IMR-90 (cell line): Measurements from ENCODE around the gene SCNN1B. TPM values are rescaled to one million over a fixed set of nuclear protein-coding genes. Genes with fewer than 3 reads are reported as not detected.

ENCODE experiments used
- ATAC-seq: fragments of 200-7000 bp; cut with Tn5 transposase; 2 replicates; pipeline ENCODE4 v1.9.1; 2020; ENCODE audit warnings: low read depth, mild to moderate bottlenecking, moderate library complexity
- BruUV-seq: library from RNA; stranded (reverse); fragments of 400-500 nt; replicated peaks from 2 replicates; lab custom pipeline; 2021; lab: Mats Ljungman, UMichigan
- CTCF ChIA-PET: fragments of 300-600 bp; formaldehyde crosslinking; extraction: SDS; loops from one replicate; lab custom pipeline; 2021; ENCODE audit warnings: antibody characterized with exemption; lab: Yijun Ruan, JAX
- POLR2A ChIA-PET: fragments of 300-600 bp; sonication (Branson Sonifier 250); formaldehyde crosslinking; loops from one replicate; lab custom pipeline; 2022; ENCODE audit warnings: antibody characterized with exemption; ENCODE audit not compliant: unreplicated experiment; lab: Charles Lee
- DNase-seq: peaks from one replicate; pipeline ENCODE4 v3.0.0; 2013
- H2AFZ ChIP-seq: replicated peaks from 2 replicates; pipeline ENCODE3; 2013; ENCODE audit warnings: low read length, mild to moderate bottlenecking; ENCODE audit not compliant: poor library complexity
- H2AK5ac ChIP-seq: 2 replicates; pipeline ENCODE4 v1.6.1; 2013; ENCODE audit warnings: low read depth, low read length, inconsistent platforms
- H2AK9ac ChIP-seq: replicated peaks from 2 replicates; pipeline ENCODE3; 2013; ENCODE audit warnings: mild to moderate bottlenecking, low read depth, low read length, moderate library complexity; ENCODE audit not compliant: poor library complexity
- H2BK120ac ChIP-seq: 2 replicates; pipeline ENCODE4 v1.6.1; 2013; ENCODE audit warnings: low read depth, low read length, inconsistent platforms
- H2BK15ac ChIP-seq: 3 replicates; pipeline ENCODE4 v1.6.1; 2013; ENCODE audit warnings: low read depth, low read length, inconsistent platforms
- H2BK20ac ChIP-seq: 2 replicates; pipeline ENCODE4 v1.6.1; 2013; ENCODE audit warnings: low read depth, mild to moderate bottlenecking, inconsistent platforms, low read length, moderate library complexity
- H2BK5ac ChIP-seq: 2 replicates; pipeline ENCODE4 v1.6.1; 2013; ENCODE audit warnings: mild to moderate bottlenecking, low read depth, low read length, inconsistent platforms; ENCODE audit not compliant: poor library complexity, severe bottlenecking
- H3K14ac ChIP-seq: replicated peaks from 2 replicates; pipeline ENCODE4 v1.6.1; 2013; ENCODE audit warnings: low read depth, low read length, inconsistent platforms
- H3K18ac ChIP-seq: 2 replicates; pipeline ENCODE4 v1.6.1; 2013; ENCODE audit warnings: low read depth, low read length, control low read depth
- H3K23ac ChIP-seq: 2 replicates; pipeline ENCODE4 v1.6.1; 2013; ENCODE audit warnings: low read depth, low read length, inconsistent platforms
- H3K27ac ChIP-seq: 2 replicates; pipeline ENCODE4 v1.5.1; 2013; ENCODE audit warnings: mild to moderate bottlenecking, control low read depth, low read length; ENCODE audit not compliant: insufficient read depth
- H3K27me3 ChIP-seq: 2 replicates; pipeline ENCODE4 v1.6.1; 2013; ENCODE audit warnings: low read length; ENCODE audit not compliant: control insufficient read depth, insufficient read depth
- H3K36me3 ChIP-seq: 2 replicates; pipeline ENCODE4 v1.6.1; 2013; ENCODE audit warnings: low read length, mixed read lengths; ENCODE audit not compliant: control insufficient read depth, insufficient read depth
- H3K4ac ChIP-seq: 2 replicates; pipeline ENCODE4 v1.6.1; 2013; ENCODE audit warnings: low read depth, low read length, inconsistent platforms
- H3K4me1 ChIP-seq: 2 replicates; pipeline ENCODE4 v1.6.1; 2013; ENCODE audit warnings: low read length, mixed read lengths; ENCODE audit not compliant: control insufficient read depth, insufficient read depth
- H3K4me2 ChIP-seq: 2 replicates; pipeline ENCODE4 v1.6.1; 2013; ENCODE audit warnings: low read depth, mild to moderate bottlenecking, control low read depth, low read length, moderate library complexity
- H3K4me3 ChIP-seq: 2 replicates; pipeline ENCODE4 v1.5.1; 2013; ENCODE audit warnings: low read depth, mild to moderate bottlenecking, control low read depth, low read length, moderate library complexity; ENCODE audit not compliant: insufficient read depth
- H3K56ac ChIP-seq: 2 replicates; pipeline ENCODE4 v1.6.1; 2013; ENCODE audit warnings: low read length, inconsistent platforms; ENCODE audit not compliant: insufficient read depth; ENCODE audit errors: extremely low read depth
- H3K79me1 ChIP-seq, 2 experiments: 2 replicates each; pipeline ENCODE4 v1.6.1; 2013; ENCODE audit warnings: low read length in 2 of 2, inconsistent platforms in 1 of 2, low read depth in 1 of 2
- H3K9ac ChIP-seq: 2 replicates; pipeline ENCODE4 v1.6.1; 2013; ENCODE audit warnings: low read depth, low read length, control low read depth
- H3K9me1 ChIP-seq: 2 replicates; pipeline ENCODE4 v1.6.1; 2013; ENCODE audit warnings: low read length, inconsistent platforms; ENCODE audit not compliant: insufficient read depth
- H3K9me3 ChIP-seq: 2 replicates; pipeline ENCODE4 v1.6.1; 2013; ENCODE audit warnings: low read length; ENCODE audit not compliant: control insufficient read depth, insufficient read depth
- H4K20me1 ChIP-seq: 2 replicates; pipeline ENCODE4 v1.6.1; 2013; ENCODE audit warnings: low read length, inconsistent platforms; ENCODE audit not compliant: insufficient read depth
- H4K5ac ChIP-seq: 2 replicates; pipeline ENCODE4 v1.6.1; 2013; ENCODE audit warnings: mild to moderate bottlenecking, low read depth, low read length, control low read depth
- H4K8ac ChIP-seq, 2 experiments: 2 replicates each; pipeline ENCODE4 v1.6.1; 2013; ENCODE audit warnings: low read depth in 2 of 2, low read length in 2 of 2, control low read depth in 1 of 2, inconsistent platforms in 1 of 2
- H4K91ac ChIP-seq: 2 replicates; pipeline ENCODE4 v1.6.1; 2013; ENCODE audit warnings: low read depth, low read length, inconsistent platforms; ENCODE audit not compliant: insufficient read depth
- BHLHE40 ChIP-seq: fragments of 150-350 bp; IDR thresholded peaks from 2 replicates; pipeline ENCODE4 v1.6.1; 2016; ENCODE audit warnings: mild to moderate bottlenecking, low read depth, low read length
- CEBPB ChIP-seq: IDR thresholded peaks from 2 replicates; pipeline ENCODE4 v1.6.1; 2012; ENCODE audit warnings: low read depth, low read length, improper control_type of control experiment
- CHD1 ChIP-seq: IDR thresholded peaks from 2 replicates; pipeline ENCODE4 v1.6.1; 2012; ENCODE audit warnings: low read depth, low read length, improper control_type of control experiment
- FOS ChIP-seq: fragments of 150-350 bp; IDR thresholded peaks from 2 replicates; pipeline ENCODE4 v1.6.1; 2016; ENCODE audit warnings: low read depth, low read length
- MAFK ChIP-seq: IDR thresholded peaks from 2 replicates; pipeline ENCODE4 v1.6.1; 2012; ENCODE audit warnings: low read depth, low read length, improper control_type of control experiment
- MXI1 ChIP-seq: IDR thresholded peaks from 2 replicates; pipeline ENCODE4 v1.6.1; 2012; ENCODE audit warnings: low read depth, mild to moderate bottlenecking, low read length, moderate library complexity, borderline replicate concordance
- POLR2A ChIP-seq: IDR thresholded peaks from 2 replicates; pipeline ENCODE4 v1.6.1; 2012; ENCODE audit warnings: mild to moderate bottlenecking, low read depth, low read length
- RFX5 ChIP-seq: IDR thresholded peaks from 2 replicates; pipeline ENCODE4 v1.8.0; 2012; ENCODE audit warnings: low read depth, mild to moderate bottlenecking, low read length, moderate library complexity
- SMC3 ChIP-seq: fragments of 150-350 bp; IDR thresholded peaks from 2 replicates; pipeline ENCODE4 v1.6.1; 2016; ENCODE audit warnings: low read depth, mild to moderate bottlenecking, antibody characterized with exemption, low read length, moderate library complexity
- WGBS, 2 experiments: methylation state at CpG; one replicate each; pipeline versions ENCODE4 v1.1.5 to v1.1.7; 2013; ENCODE audit warnings: missing lambda C conversion rate in 2 of 2; ENCODE audit not compliant: insufficient read length in 1 of 2; ENCODE audit errors: extremely low coverage in 2 of 2; 5-methylcytosine and 5-hydroxymethylcytosine counted together
- dilution Hi-C: fragments of 300-500 bp; cut with HindIII; formaldehyde crosslinking; loops from one replicate; pipeline ENCODE4 v1.14.3; 2018; ENCODE audit warnings: low sequenced_read_pairs; ENCODE audit not compliant: unreplicated experiment
- in situ Hi-C: fragments of 300-500 bp; cut with MboI; formaldehyde crosslinking; loops from 3 replicates; pipeline ENCODE4 v1.14.3; 2019; ENCODE audit warnings: low sequenced_read_pairs, inconsistent platforms, mixed read lengths
- intact Hi-C: fragments of 100-400 bp; cut with micrococcal nuclease; formaldehyde crosslinking; loops from 2 replicates; pipeline ENCODE4 v1.10.0; 2022
- polyA plus RNA-seq, 3 experiments: library from polyadenylated mRNA; depleted of rRNA; stranded (reverse); fragments of >200 nt; gene quantifications; 2 replicates each; pipeline ENCODE4 v1.2.3, GENCODE V29; 2012; ENCODE audit warnings: low replicate concordance in 1 of 3
- total RNA-seq: library from RNA; depleted of rRNA; stranded (reverse); fragments of >200 nt; gene quantifications from 2 replicates; pipeline ENCODE4 v1.2.3, GENCODE V29; 2012
- TF ChIP-seq, protein P1 (sequence below): fragments of 150-350 bp; IDR thresholded peaks from 2 replicates; pipeline ENCODE4 v1.6.1; 2016; ENCODE audit warnings: low read depth, mild to moderate bottlenecking, low read length, moderate library complexity, borderline replicate concordance

SCNN1B gene
- total and polyA plus RNA-seq, 2 of the 4 experiments (the other 2 are of a cell fraction), result not detected

DNA sequence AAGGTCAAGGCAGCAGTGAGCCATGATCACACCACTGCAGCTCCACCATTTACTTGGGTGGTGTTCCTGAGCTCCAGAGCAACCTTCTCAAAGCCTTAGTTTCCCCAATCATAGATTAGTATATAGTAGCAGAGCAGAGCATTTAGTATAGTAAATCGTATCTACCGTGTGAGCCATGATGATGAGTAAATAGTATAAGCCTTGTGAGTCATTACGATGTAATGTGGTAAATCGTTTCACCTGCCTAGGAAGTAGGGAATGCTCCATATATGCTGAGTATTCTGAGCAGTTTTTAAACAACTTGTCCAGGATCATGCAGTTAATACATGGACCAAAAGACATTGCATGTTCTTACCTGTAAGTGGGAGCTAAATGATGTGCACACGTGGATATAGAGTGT is 66.4 kb downstream of the SCNN1B start:
- intact Hi-C loops, result no loop called here

More for the DNA sequence above, 66.4 kb downstream of the SCNN1B start:
- Histone ChIP-seq H2AK5ac (no peak overlapping the region), H3K56ac (no peak overlapping the region), H3K4me3 (no peak overlapping the region), H3K4me2 (no peak overlapping the region), H3K27ac (no peak overlapping the region), H3K18ac (no peak overlapping the region), H2BK15ac (no peak overlapping the region), H3K4me1 (no peaks in the 10 kb centered on the region), H3K9me3 (no peaks in the 10 kb centered on the region), H4K91ac (no peak overlapping the region), H3K4ac (no peak overlapping the region), H4K20me1 (no peaks in the 10 kb centered on the region), H3K27me3 (peaks cover 6% of the 10 kb centered on the region; the same call in 1 of the 2 replicates), H2BK5ac (no peak overlapping the region), H3K79me1 (no peaks in the 10 kb centered on the region), H4K8ac (no peak overlapping the region), H2AK9ac (no peak overlapping the region), H2BK120ac (no peak overlapping the region), H3K9me1 (no peaks in the 10 kb centered on the region; the same call in 1 of the 2 replicates), H3K9ac (no peak overlapping the region), H3K23ac (no peak overlapping the region), H3K36me3 (no peaks in the 10 kb centered on the region), H2AFZ (no peak overlapping the region), H3K14ac (no peak overlapping the region), H2BK20ac (no peak overlapping the region), H4K5ac (no peak overlapping the region)
- dilution Hi-C loops, result no loop called here
- peak; percentile 12 for DNase-seq
- TF ChIP-seq CEBPB, result no peak
- TF ChIP-seq CHD1, result no peak
- TF ChIP-seq MXI1, result no peak
- no peak for TF ChIP-seq SMC3
- TF ChIP-seq RFX5, result no peak
- no peak for TF ChIP-seq MAFK
- TF ChIP-seq, protein P1, sequence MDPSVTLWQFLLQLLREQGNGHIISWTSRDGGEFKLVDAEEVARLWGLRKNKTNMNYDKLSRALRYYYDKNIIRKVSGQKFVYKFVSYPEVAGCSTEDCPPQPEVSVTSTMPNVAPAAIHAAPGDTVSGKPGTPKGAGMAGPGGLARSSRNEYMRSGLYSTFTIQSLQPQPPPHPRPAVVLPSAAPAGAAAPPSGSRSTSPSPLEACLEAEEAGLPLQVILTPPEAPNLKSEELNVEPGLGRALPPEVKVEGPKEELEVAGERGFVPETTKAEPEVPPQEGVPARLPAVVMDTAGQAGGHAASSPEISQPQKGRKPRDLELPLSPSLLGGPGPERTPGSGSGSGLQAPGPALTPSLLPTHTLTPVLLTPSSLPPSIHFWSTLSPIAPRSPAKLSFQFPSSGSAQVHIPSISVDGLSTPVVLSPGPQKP, result no peak
- TF ChIP-seq BHLHE40, result no peak
- TF ChIP-seq POLR2A, result no peak
- TF ChIP-seq FOS, result no peak
- in situ Hi-C loops, result no loop called here
- ATAC-seq, result no peak
- no TSS peak for BruUV-seq
- 25% methylated on average over 2 of the region's 5 CpGs; no CpG with 5 or more reads in 1 of the 2 experiments for WGBS, 2 experiments
- ChIA-PET CTCF (no interaction called here), POLR2A (no interaction called here)
